Glutamatergic neuron (in vitro differentiated cells): ENCODE data around the gene ARHGAP25. TPM values are rescaled to one million over a fixed set of nuclear protein-coding genes. Genes with fewer than 3 reads are reported as not detected.
A peak's percentile ranks its signal among the peaks of the same experiment; 100 is the strongest.

ENCODE experiments used
- DNase-seq: peaks from one replicate; pipeline ENCODE4 v3.0.0; 2022
- H3K27ac Mint-ChIP-seq: one replicate; pipeline ENCODE4 v1.8.0; 2020; ENCODE audit warnings: mild to moderate bottlenecking, mixed read lengths, inconsistent platforms; ENCODE audit not compliant: unreplicated experiment
- H3K27me3 Mint-ChIP-seq: one replicate; pipeline ENCODE4 v1.8.0; 2020; ENCODE audit warnings: mild to moderate bottlenecking, moderate library complexity, mixed read lengths, inconsistent platforms; ENCODE audit not compliant: unreplicated experiment
- H3K36me3 Mint-ChIP-seq: one replicate; pipeline ENCODE4 v1.8.0; 2020; ENCODE audit warnings: mild to moderate bottlenecking, mixed read lengths, inconsistent platforms; ENCODE audit not compliant: unreplicated experiment
- H3K4me1 Mint-ChIP-seq: one replicate; pipeline ENCODE4 v1.8.0; 2020; ENCODE audit warnings: mild to moderate bottlenecking, low read depth, mixed read lengths, inconsistent platforms; ENCODE audit not compliant: unreplicated experiment
- H3K4me3 Mint-ChIP-seq: one replicate; pipeline ENCODE4 v1.8.0; 2020; ENCODE audit warnings: mild to moderate bottlenecking, mixed read lengths, inconsistent platforms; ENCODE audit not compliant: unreplicated experiment
- H3K9me3 Mint-ChIP-seq: one replicate; pipeline ENCODE4 v1.8.0; 2020; ENCODE audit warnings: mild to moderate bottlenecking, moderate library complexity, mixed read lengths, inconsistent platforms; ENCODE audit not compliant: unreplicated experiment
- CTCF ChIP-seq: fragments of 200-600 bp; sonication (generic); IDR thresholded peaks from one replicate; pipeline ENCODE4 v1.5.0; 2021; ENCODE audit not compliant: partially characterized antibody, unreplicated experiment
- total RNA-seq: library from RNA; stranded (reverse); fragmentation: NEBNext Ultra II Directional; extraction: Animal tissue kit (Norgen Biotek cat#: 25700); gene quantifications from one replicate; pipeline ENCODE4 v1.2.1, GENCODE V29; 2021; ENCODE audit not compliant: unreplicated experiment

The ARHGAP25 gene
- total RNA-seq, 1 donor from 2014 or later = 1.4 TPM

- Mint-ChIP-seq H3K27ac (no peak overlapping the region), H3K4me3 (no peak overlapping the region), H3K36me3 (no peaks in the 10 kb centered on the region), H3K4me1 (peaks cover 12% of the 10 kb centered on the region), H3K27me3 (peaks cover 6% of the 10 kb centered on the region), H3K9me3 (peaks cover 6% of the 10 kb centered on the region)
- no peak for TF ChIP-seq CTCF
- no peak for DNase-seq
These were observed 91.3 kb downstream of the ARHGAP25 start for GRCh38 chr2:68825866-68826265.

DNA sequence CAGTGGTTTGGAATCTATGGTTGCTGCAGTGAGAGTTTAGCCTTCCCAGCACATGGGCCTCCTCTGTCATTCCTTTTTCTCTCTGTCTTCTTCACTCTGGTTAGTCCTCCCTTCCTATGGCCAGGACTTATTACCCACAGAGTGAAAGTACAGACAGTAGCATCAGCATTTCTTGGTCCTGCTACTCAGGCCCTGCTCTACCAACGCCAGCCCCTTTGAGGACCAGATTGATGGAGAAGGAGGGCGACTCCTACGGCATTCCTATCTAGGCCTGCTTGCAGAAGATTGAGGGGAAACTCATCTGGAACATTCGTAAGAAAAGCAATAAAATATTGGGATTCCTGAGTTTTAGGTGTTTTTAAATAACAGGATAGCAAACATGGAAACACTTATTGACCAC lies 93.1 kb downstream of the ARHGAP25 start:
- DNase-seq = no peak
- Mint-ChIP-seq H3K4me1 (peaks cover 12% of the 10 kb centered on the region), H3K27ac (no peak overlapping the region), H3K36me3 (no peaks in the 10 kb centered on the region), H3K9me3 (peaks cover 6% of the 10 kb centered on the region), H3K27me3 (peaks cover 5% of the 10 kb centered on the region), H3K4me3 (no peak overlapping the region)
- no peak for TF ChIP-seq CTCF

DNA sequence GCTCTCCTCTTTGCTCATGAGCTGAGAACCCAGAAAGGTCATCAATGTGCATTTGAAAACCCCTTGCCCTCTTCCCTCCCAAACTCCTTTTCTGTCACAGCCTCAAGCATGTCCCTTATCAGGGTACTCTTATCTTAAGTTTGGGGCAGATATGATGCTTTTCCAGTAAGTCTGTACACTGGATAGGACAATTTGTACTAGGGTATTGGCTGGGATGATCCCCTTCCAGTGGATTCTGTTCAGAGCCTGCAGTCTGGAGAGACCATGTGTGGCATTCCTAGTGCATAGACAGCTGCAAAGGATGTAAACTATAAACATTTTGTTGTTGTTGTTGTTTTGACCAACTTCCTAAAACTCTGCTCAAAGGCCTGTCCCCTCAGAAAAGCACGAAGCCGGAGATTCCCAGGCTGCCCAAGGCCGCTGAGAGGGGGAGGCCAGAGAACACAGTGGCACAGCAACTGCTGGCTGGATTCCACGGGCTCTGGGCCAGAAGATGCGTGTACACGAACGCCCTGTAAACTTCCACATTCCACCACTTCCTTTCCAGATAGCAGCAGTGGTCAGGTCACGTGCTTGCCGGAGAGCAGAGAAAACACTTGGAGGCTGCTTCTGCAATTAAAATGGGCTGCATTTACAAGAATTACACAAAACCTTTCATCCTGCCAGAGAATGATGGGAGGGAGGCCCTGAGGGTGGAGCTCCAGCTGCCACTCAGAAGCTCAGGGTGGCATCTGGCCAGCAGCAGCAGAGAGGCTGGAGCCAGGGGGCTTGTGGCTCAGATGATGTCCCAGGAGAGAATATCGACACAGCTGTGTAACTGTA lies 94.5 kb downstream of the ARHGAP25 start:
- Mint-ChIP-seq H3K9me3 (peaks cover 6% of the 10 kb centered on the region), H3K27ac (peak overlapping the region; percentile 59), H3K36me3 (no peaks in the 10 kb centered on the region), H3K4me3 (peak overlapping the region; percentile 46), H3K4me1 (peaks cover 12% of the 10 kb centered on the region), H3K27me3 (peaks cover 5% of the 10 kb centered on the region)
- DNase-seq = peak; percentile 63
- no peak for TF ChIP-seq CTCF

DNA sequence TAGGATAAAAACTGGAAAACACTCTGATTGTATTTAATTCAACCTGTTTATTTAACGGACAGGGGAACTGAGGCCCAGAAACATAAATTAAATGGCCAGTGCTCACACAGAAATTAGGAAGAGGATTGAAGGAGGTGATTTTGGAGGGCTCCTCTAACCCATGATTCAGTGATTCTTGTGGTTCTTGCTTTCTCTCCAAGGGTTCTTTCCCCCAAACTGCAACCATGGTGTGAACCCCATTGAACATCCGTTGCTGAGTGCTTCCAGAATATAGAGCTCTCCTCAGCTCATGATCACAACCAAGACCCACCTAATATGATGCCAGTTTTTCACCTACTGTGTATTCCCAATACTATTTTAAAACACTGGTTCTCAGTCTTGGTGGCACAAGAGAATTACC lies 95.1 kb downstream of the ARHGAP25 start:
- H3K27me3 Mint-ChIP-seq = peaks cover 3% of the 10 kb centered on the region
- peaks cover 6% of the 10 kb centered on the region for H3K9me3 Mint-ChIP-seq
- peak overlapping the region; percentile 59 for H3K27ac Mint-ChIP-seq
- no peak for DNase-seq
- H3K36me3 Mint-ChIP-seq = no peaks in the 10 kb centered on the region
- H3K4me1 Mint-ChIP-seq = peaks cover 12% of the 10 kb centered on the region
- H3K4me3 Mint-ChIP-seq = peak overlapping the region; percentile 46
- no peak for TF ChIP-seq CTCF

GRCh38 chr2:68831686-68832232 lies 97.1 kb downstream of the ARHGAP25 start:
- Mint-ChIP-seq H3K36me3 (no peaks in the 10 kb centered on the region), H3K4me1 (peaks cover 12% of the 10 kb centered on the region), H3K27me3 (peaks cover 3% of the 10 kb centered on the region), H3K9me3 (peaks cover 4% of the 10 kb centered on the region), H3K4me3 (no peak overlapping the region), H3K27ac (no peak overlapping the region)
- no peak for TF ChIP-seq CTCF
- no peak for DNase-seq
